SK-N-SH (cell line): ENCODE data around the gene FAM131B.

Source experiments
- CHD2 ChIP-seq: fragments of 150-350 bp; IDR thresholded peaks from 2 replicates; pipeline ENCODE4 v1.6.1; 2018; ENCODE audit warnings: low read length; ENCODE audit not compliant: partially characterized antibody
- EZH2phosphoT487 ChIP-seq: fragments of 200-600 bp; sonication (generic); IDR thresholded peaks from 2 replicates; pipeline ENCODE4 v1.6.1; 2017; ENCODE audit warnings: low read depth, mixed run types, mild to moderate bottlenecking, antibody characterized with exemption, moderate library complexity, borderline replicate concordance
- FOXJ3 ChIP-seq: sonication (generic); formaldehyde crosslinking; IDR thresholded peaks from 2 replicates; pipeline ENCODE4 v1.5.1; 2020; ENCODE audit warnings: mild to moderate bottlenecking, missing genetic modification reagents

DNA sequence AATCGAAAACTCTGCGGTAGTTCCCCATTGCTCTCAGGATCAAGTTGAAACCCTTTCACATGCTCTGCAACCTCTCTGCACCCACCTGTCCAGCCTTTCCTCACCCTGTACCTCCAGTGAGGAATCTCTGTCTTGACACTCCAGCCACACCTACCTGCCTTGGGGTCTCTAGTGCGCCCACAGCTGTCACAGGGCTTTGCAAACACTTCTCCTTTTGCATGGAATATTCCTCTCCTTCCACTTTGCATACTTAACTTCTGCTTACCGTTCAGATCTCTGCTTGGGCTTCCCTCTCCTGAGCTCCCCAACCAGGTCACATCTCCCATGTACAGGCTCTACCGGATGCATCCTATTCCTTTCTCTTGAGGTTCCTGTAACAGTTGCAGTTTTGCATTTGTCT, 12.0 kb upstream of the FAM131B start:
- TF ChIP-seq FOXJ3 (CRISPR knock-in tag) (no peak), EZH2phosphoT487 (no peak), CHD2 (no peak)
